Hair follicular keratinocyte (primary cell): ENCODE results near the gene TFAP2E. TPM values are rescaled to one million over a fixed set of nuclear protein-coding genes. Genes with fewer than 3 reads are reported as not detected.

Experiments
- total RNA-seq: library from RNA; depleted of rRNA; stranded (reverse); fragments of >200 nt; gene quantifications from 2 replicates; pipeline ENCODE4 v1.2.3, GENCODE V29; 2015

The TFAP2E gene
- total RNA-seq: 0.16 and 0.57 TPM in 2 replicates

GRCh38 chr1:35573198-35574124, at the start of gene TFAP2E:
Gene TFAP2E, plus strand, starts transcription at chr1:35573314. Its CDS starts 264 bp downstream, at chr1:35573578.

GRCh38 chr1:35557118-35557610, 15.9 kb upstream of the TFAP2E start, which contains the start of gene KIAA0319L:
Gene KIAA0319L, minus strand, starts transcription at chr1:35557403. Its CDS starts 2,912 bp downstream, at chr1:35554491.

GRCh38 chr1:35557611-35558373, 15.3 kb upstream of the TFAP2E start, which contains the start of gene NCDN:
Gene NCDN, plus strand, starts transcription at chr1:35557799. Its CDS starts 392 bp downstream, at chr1:35558191.

GRCh38 chr1:35641233-35641866, 68.2 kb downstream of the TFAP2E start, which contains the start of gene PSMB2:
Gene PSMB2, minus strand, starts transcription at chr1:35641526. Its CDS starts 94 bp downstream, at chr1:35641432.

Other genes starting within 250 kb of the TFAP2E start
- 20.0 and 32.1 TPM in 2 replicates for gene KIAA0319L, start 15.9 kb upstream of the TFAP2E start, total RNA-seq
- gene NCDN, start 15.5 kb upstream of the TFAP2E start, total RNA-seq: 13.0 and 14.2 TPM in 2 replicates
- gene PSMB2, start 68.2 kb downstream of the TFAP2E start, total RNA-seq: 56.1 and 87.7 TPM in 2 replicates
- 6.6 and 9.0 TPM in 2 replicates for gene C1orf216, start 145.6 kb downstream of the TFAP2E start, total RNA-seq
- 5.8 and 13.3 TPM in 2 replicates for gene CLSPN, start 196.7 kb downstream of the TFAP2E start, total RNA-seq
- 3.3 and 4.6 TPM in 2 replicates for gene AGO4, start 234.7 kb downstream of the TFAP2E start, total RNA-seq